ENCODE measurements around the gene IFI16.

Gene IFI16

GRCh38 chr1:158969166-158969565, 40.5 kb upstream of the IFI16 start:
- Histone ChIP-seq H4K20me1 (ENCODE audit: insufficient read depth, low read length, poor library complexity, severe bottlenecking) (no peaks in the 10 kb centered on the region), H3K27me3 (ENCODE audit: insufficient read depth, low read length, poor library complexity, severe bottlenecking) (no peaks in the 10 kb centered on the region), H3K9me3 (ENCODE audit: insufficient read depth, low read depth, low read length) (no peaks in the 10 kb centered on the region), H3K9ac (ENCODE audit: low read depth, low read length, poor library complexity, severe bottlenecking) (no peak overlapping the region), H3F3A (ENCODE audit: low read depth) (no peaks in the 10 kb centered on the region), H3K9me2 (replicated peaks; ENCODE audit: low read depth, low read length) (no peaks in the 10 kb centered on the region), H2AFZ (ENCODE audit: low read length) (no peak overlapping the region), H3K4me2 (ENCODE audit: low read depth, low read length, poor library complexity, severe bottlenecking) (no peak overlapping the region), H3K36me3 (ENCODE audit: insufficient read depth, low read length) (no peaks in the 10 kb centered on the region), H3K4me1 (ENCODE audit: insufficient read depth, low read length, poor library complexity, severe bottlenecking) (no peaks in the 10 kb centered on the region), H3K4me3 (ENCODE audit: low read length, poor library complexity, severe bottlenecking) (no peak overlapping the region), H3K79me2 (ENCODE audit: insufficient read depth, low read length) (no peaks in the 10 kb centered on the region)
- no peak for TF ChIP-seq EZH2phosphoT487 (IDR thresholded peaks at IDR 0.05; ENCODE audit: borderline replicate concordance)
- no peak for TF ChIP-seq CTCF (conservative IDR thresholded peaks at IDR 0.05; ENCODE audit: low read length)

GRCh38 chr1:158969855-158970254, 39.9 kb upstream of the IFI16 start:
- H3K9me2 ChIP-seq (replicated peaks; ENCODE audit: low read depth, low read length) = no peaks in the 10 kb centered on the region
- no peak overlapping the region for H3K9ac ChIP-seq (ENCODE audit: low read depth, low read length, poor library complexity, severe bottlenecking)
- H3K9me3 ChIP-seq (ENCODE audit: insufficient read depth, low read depth, low read length) = no peaks in the 10 kb centered on the region
- H3K4me2 ChIP-seq (ENCODE audit: low read depth, low read length, poor library complexity, severe bottlenecking) = no peak overlapping the region
- H2AFZ ChIP-seq (ENCODE audit: low read length) = no peak overlapping the region
- H3K4me1 ChIP-seq (ENCODE audit: insufficient read depth, low read length, poor library complexity, severe bottlenecking) = no peaks in the 10 kb centered on the region
- TF ChIP-seq EZH2phosphoT487 (IDR thresholded peaks at IDR 0.05; ENCODE audit: borderline replicate concordance) (no peak), CTCF (conservative IDR thresholded peaks at IDR 0.05; ENCODE audit: low read length) (no peak)
- no peaks in the 10 kb centered on the region for H3K27me3 ChIP-seq (ENCODE audit: insufficient read depth, low read length, poor library complexity, severe bottlenecking)
- no peaks in the 10 kb centered on the region for H3K79me2 ChIP-seq (ENCODE audit: insufficient read depth, low read length)
- H3K4me3 ChIP-seq (ENCODE audit: low read length, poor library complexity, severe bottlenecking) = no peak overlapping the region
- no peaks in the 10 kb centered on the region for H3K36me3 ChIP-seq (ENCODE audit: insufficient read depth, low read length)
- no peaks in the 10 kb centered on the region for H3F3A ChIP-seq (ENCODE audit: low read depth)
- H4K20me1 ChIP-seq (ENCODE audit: insufficient read depth, low read length, poor library complexity, severe bottlenecking) = no peaks in the 10 kb centered on the region

GRCh38 chr1:158972841-158973240, 36.9 kb upstream of the IFI16 start:
- Histone ChIP-seq H3K36me3 (ENCODE audit: insufficient read depth, low read length) (no peaks in the 10 kb centered on the region), H4K20me1 (ENCODE audit: insufficient read depth, low read length, poor library complexity, severe bottlenecking) (no peaks in the 10 kb centered on the region), H3K4me3 (ENCODE audit: low read length, poor library complexity, severe bottlenecking) (no peak overlapping the region), H3K27me3 (ENCODE audit: insufficient read depth, low read length, poor library complexity, severe bottlenecking) (no peaks in the 10 kb centered on the region), H3K79me2 (ENCODE audit: insufficient read depth, low read length) (no peaks in the 10 kb centered on the region), H3K9me3 (ENCODE audit: insufficient read depth, low read depth, low read length) (no peaks in the 10 kb centered on the region), H3K4me1 (ENCODE audit: insufficient read depth, low read length, poor library complexity, severe bottlenecking) (no peaks in the 10 kb centered on the region), H3K4me2 (ENCODE audit: low read depth, low read length, poor library complexity, severe bottlenecking) (no peak overlapping the region), H3K9me2 (replicated peaks; ENCODE audit: low read depth, low read length) (no peaks in the 10 kb centered on the region), H2AFZ (ENCODE audit: low read length) (no peak overlapping the region), H3F3A (ENCODE audit: low read depth) (no peaks in the 10 kb centered on the region), H3K9ac (ENCODE audit: low read depth, low read length, poor library complexity, severe bottlenecking) (no peak overlapping the region)
- TF ChIP-seq CTCF (conservative IDR thresholded peaks at IDR 0.05; ENCODE audit: low read length) (peak; percentile 82), EZH2phosphoT487 (IDR thresholded peaks at IDR 0.05; ENCODE audit: borderline replicate concordance) (no peak)

Measured in Loucy (cell line).